Central memory CD4-positive, alpha-beta T cell (primary cell): Measurements from ENCODE around the gene MAT2A.
A peak's percentile ranks its signal among the peaks of the same experiment; 100 is the strongest.
"Not testable (repeated sequence)": the region's sequence is repeated elsewhere in the genome, so short reads cannot be mapped to it uniquely, and the experiment has no call there.

Source experiments
- DNase-seq: peaks from one replicate; pipeline ENCODE4 v3.0.0; 2022

Gene MAT2A

DNA sequence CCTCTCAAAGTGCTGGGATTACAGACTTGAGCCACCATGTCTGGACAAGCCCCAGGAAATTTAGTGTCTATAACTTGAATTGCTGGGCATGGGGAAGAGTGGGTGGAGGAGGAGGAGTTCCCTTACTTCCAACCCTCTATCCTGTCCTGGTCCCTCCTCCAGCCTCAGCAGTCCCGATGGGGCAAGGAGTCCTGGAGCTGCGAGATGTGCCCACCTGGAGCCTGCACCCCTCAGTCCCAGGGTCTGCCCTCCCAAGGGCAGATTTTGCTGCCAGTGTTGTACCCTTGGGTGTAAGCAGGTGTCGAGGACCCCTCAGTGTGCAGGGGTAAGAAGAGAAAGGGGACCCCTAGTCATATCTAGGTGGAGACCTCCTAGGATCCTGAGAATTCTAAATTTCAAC lies 41.2 kb downstream of the MAT2A start:
- DNase-seq = no peak

DNA sequence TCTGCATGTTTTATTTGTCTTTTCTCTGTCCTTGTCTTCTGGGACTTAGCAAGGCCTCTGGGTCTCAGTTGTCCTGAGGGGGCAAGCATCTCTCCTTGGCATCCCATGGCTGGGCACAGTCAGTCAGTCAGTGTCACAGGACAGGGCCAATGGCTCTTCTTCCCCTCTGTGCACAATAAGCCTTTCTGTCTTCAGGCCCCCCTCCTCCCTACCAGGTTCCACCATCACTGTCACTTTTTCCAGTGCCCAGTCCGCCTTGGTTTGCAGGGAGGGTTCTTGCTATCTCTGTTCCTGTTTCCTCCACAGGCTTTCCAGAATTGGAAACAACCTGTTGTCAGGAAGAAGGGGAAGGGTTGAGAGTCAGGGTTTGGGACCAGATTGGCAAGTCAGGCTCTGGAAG lies 43.5 kb downstream of the MAT2A start:
- DNase-seq = no peak

DNA sequence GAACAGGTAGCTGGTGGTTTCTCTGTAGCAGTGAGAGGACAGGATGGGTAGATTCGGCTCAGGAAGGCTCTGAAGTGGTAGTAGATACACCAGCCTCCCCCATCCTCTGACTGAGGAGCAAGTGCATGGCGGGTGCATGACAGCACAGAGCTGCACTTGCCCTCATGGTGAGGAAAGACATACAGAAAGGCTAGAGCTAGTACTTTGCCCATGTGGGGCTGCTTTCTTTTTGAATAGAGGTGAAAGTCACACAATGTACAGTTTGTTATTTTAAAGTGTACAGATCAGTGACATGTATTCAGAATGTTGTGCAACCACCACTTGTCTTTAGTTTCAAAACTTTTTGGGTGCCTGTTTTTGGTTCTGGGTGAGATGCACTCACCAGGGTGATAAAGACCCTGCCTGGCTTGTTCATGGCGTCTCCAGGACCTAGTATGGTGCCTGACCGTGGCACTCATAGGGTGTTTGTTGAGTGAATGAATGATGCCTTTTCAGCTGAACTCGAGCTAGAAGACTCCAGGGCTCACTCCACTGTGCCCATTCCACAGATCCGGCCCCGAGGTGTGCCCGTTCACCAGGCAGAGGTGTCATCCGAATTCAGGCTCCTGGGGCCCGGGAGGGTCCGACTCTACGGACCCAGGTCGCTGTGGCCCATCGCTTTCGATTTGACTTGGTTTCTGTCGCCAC lies 44.8 kb downstream of the MAT2A start:
- DNase-seq = peak; percentile 33

DNA sequence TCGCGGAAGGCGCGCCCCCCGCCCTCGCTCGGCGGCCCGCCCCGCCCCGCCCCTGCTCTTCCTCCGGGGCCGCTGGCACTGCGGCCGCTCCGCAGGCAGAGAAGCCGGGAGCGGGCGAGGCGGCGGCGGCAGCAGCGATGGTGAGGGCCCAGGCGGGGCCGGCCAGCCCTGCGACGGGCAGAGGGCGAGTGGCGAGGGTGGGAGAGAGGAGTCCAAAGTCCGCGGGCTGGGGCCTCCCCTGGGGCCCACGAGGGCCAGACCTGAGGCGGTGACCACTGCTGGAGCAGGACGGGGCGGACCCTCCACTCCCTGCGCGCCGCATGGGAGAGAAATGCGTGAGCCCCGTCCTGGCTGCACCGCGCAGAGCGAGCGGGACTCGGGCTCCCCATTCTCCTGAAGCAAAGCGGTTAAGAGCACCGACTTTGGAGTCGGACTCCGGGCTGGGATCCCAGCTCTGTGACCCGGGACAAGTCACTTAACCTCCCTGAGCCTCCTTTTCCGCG lies 45.4 kb downstream of the MAT2A start, which contains the start of gene VAMP5:
TSS of gene VAMP5 (plus strand) at position 78 of the 503 bp plus-strand sequence. CDS start at position 138, 60 bp downstream.
- DNase-seq = no peak

DNA sequence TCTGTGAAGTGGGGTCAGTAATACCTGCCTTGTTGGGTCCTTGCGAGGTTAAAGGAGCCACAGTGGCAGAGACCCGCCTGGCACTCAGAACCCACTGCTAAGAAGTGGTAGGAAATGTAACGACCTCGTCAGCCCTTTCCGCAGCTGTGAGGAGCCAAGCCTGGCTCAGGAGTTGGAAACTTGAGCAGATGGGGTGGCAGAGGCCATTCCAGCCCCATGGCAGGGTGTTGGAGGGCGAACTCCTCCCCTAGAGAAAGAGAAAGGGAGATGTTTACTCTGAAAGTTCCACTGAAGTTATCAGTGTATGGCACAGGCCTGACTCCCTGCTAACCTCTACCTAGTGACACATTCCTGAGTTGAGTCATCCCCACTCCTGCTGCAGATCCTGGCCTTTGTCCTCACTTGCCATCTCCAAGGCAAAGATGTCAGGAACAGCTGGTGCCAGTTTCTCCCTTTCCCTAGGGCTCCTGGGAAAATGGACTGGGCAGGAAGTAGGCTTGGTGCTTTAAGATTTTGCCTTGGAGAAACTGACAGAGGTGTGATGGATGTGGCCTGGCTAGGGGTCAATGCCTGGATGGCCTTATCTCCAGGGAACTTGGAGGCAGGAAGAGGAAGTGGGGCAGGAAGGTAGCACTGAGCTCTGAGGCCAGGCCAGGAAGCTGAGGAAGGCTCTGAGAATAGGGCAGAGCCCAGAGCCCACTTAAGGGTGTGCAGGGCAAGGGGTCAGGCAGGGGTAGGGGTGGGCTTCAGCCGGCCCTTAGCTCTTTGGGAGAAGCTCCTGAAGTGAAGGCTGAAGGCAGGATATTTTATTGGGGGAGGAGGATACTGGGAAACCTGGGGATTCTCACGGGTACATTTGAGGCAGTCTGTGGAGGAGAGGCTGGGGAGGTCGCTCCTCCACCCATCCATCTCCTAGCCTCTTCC lies 46.2 kb downstream of the MAT2A start:
- DNase-seq = peak; percentile 25

DNA sequence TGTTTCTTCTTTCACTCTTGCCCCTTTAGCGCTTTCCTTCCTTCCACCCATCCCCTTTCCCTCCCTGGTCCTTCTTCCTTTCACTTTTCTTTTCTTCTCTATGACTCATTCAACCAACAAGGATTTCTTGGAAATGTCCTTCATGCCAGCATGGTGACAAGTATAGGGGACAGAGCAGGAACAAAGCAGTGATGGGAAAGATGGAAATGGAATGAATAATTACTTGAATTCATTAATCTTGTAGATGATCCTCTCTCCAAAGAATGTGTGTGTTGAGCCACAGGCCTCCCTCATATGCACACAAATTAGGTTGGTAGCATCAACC lies 46.8 kb downstream of the MAT2A start:
- DNase-seq = no peak

DNA sequence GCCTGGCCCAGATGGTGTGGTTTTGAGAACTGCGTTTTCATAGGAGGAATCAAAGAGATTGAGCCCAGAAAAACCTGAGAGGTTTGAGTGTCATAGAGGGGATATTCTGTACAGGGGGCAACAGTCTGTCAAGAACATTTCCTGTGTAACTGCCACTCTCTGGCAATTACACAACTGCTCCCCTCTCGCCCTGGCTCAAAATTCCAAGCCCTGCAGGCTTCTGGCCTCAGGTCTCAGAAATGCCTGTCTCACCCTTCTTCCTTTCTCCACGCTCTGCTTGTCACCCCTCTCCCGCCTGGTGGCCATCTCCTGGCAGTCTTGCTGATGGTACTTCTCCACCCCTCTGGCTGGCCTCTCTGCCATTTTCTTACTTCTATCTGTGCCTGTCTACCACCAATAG lies 49.3 kb downstream of the MAT2A start:
- no peak for DNase-seq

DNA sequence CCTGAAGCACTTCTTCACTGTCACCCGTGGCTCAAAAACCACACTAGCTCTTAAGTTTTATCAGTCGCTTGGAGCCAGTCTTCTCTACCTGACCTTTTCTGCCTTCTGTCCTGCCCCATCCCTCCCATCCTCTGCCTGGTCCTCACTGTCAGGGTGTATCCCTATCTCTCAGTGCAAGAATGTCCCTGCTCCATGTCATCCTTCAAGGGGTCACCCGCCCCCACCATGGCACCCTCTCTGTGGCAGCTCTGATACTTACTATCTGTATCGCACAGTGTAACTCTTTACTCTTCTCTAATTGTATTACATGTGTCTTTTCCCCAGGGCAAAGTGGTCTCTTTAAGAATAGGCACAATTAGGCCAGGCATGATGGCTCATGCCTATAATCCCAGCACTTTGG lies 49.7 kb downstream of the MAT2A start:
- DNase-seq = no peak

DNA sequence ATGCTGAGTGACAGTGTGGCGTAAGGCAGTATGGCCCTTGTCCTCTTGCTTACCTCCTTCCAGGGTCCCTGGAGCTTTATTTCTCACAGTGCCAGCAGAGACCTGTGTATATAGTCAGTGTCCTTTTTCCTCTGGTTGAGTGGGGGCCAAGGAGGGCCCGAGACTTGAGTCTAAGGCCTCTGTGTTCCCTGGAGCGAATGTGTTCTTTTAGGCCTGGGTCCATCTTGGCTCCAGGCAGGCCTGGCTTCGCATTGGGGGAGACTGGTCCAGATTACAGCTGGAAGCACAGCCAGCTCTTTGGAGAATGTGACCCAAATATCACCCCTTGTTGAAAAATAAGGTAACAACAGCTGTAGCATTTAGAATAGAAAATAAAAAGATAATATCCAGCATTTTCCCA lies 50.2 kb downstream of the MAT2A start:
- no peak for DNase-seq

DNA sequence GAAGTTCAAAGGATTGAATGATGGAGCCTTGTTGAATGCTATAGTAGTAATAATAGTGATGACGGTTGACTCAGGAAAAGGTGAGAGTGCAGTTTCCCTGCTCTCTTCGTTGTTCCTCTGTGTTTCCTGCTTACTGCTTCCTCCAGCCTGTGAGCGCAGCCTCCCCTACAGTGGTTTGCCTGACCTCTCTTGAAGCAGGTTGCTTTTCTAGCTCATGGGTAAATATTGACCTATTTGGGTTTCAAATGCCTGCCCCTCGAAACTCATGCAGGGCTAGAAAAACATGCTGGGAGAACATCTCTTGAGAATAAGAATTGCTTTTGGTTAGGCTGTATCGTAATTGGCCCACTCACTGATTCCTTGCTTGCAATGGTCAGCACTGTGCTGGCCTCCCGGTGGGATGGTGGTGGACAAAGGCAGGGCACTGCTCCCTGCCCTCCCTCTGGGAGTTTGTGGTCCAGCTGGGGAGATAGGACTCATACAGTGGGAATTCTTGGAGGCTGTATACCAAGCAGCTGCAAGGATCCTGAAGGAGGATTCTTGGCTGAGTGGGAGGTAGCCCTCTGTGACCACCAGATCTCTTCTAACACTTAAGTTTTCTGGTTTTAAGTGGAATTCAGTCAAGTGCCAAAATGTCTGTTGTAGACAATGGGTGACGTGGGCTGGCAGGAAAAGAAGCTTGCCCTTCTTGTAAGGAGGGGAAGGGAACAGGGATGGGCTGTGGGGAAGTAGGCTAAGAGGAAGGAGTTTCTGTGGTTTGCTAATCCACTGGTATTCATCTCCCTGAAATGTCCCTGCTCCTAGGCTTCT lies 51.2 kb downstream of the MAT2A start:
- DNase-seq = no peak

DNA sequence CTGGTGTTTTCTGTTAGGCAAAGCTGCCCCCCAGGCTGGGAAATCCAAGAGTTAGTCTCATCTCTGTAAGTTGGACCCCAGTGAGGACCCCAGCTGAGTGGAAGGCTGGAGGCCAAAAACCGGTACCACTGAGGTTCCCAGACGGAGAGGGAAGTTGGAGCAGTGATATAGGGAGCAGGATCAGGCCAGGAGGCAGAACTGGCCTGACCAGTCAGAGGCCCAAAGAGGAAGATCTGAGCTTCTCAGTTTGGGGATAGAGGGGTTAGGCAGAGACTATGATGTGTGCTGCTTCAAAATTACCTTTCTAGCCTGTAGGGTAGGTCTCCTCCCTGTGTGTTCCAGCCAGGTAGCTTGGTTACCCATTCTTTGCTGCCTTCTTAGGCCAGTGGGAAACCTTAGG lies 52.0 kb downstream of the MAT2A start:
- no peak for DNase-seq

DNA sequence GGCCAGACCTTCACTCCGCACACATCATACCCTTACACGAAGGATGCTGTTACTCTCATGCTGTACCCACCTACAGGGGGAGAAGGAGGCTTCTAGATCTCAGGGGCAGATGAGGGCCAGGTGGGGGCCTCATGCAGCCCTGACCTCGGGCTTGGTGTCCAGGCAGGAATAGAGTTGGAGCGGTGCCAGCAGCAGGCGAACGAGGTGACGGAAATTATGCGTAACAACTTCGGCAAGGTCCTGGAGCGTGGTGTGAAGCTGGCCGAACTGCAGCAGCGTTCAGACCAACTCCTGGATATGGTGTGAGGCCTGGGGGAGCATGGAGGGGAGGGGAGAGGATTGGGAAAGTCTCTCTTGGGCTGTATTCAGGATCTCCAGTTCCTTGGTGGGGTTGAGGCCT lies 52.6 kb downstream of the MAT2A start:
- DNase-seq = no peak

DNA sequence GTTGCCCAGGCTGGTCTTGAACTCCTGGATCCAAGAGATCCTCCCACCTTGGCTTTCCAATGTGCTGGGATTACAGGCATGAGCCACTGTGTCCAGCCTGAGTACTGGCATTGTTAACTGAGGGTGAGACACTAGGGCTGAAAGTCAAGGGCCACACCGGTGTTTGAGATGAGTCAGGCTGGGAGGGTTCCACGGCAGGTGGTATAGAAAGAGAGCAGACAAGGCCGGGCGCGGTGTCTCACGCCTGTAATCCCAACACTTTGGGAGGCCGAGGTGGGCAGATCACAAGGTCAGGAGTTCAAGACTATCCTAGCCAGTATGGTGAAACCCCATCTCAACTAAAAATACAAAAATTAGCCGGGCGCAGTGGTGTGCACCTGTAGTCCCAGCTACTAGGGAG lies 53.3 kb downstream of the MAT2A start:
- not testable (repeated sequence) for DNase-seq

DNA sequence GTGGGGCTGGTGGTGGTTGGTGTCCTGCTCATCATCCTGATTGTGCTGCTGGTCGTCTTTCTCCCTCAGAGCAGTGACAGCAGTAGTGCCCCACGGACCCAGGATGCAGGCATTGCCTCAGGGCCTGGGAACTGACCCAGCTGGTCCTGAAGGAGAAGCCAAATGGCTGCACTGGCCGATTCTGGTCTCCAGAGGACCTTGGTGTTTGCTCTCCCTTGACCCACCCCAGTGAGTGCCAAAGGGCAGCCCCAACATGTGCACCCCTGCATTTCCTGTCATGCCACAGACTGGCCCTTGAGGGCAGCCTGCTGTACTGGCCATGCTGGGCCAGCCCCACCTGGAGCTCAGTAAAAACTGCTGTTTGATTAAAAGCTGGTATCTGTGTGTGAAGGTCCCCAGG lies 54.1 kb downstream of the MAT2A start:
- no peak for DNase-seq
